Measurements from ENCODE around the gene CCNI. TPM values are rescaled to one million over a fixed set of nuclear protein-coding genes. Genes with fewer than 3 reads are reported as not detected.

CCNI gene, protein sequence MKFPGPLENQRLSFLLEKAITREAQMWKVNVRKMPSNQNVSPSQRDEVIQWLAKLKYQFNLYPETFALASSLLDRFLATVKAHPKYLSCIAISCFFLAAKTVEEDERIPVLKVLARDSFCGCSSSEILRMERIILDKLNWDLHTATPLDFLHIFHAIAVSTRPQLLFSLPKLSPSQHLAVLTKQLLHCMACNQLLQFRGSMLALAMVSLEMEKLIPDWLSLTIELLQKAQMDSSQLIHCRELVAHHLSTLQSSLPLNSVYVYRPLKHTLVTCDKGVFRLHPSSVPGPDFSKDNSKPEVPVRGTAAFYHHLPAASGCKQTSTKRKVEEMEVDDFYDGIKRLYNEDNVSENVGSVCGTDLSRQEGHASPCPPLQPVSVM
- 342 TPM for polyA plus RNA-seq (2013, experiment 1 of 2)
- 317 TPM for polyA plus RNA-seq (2013, experiment 2 of 2)

DNA sequence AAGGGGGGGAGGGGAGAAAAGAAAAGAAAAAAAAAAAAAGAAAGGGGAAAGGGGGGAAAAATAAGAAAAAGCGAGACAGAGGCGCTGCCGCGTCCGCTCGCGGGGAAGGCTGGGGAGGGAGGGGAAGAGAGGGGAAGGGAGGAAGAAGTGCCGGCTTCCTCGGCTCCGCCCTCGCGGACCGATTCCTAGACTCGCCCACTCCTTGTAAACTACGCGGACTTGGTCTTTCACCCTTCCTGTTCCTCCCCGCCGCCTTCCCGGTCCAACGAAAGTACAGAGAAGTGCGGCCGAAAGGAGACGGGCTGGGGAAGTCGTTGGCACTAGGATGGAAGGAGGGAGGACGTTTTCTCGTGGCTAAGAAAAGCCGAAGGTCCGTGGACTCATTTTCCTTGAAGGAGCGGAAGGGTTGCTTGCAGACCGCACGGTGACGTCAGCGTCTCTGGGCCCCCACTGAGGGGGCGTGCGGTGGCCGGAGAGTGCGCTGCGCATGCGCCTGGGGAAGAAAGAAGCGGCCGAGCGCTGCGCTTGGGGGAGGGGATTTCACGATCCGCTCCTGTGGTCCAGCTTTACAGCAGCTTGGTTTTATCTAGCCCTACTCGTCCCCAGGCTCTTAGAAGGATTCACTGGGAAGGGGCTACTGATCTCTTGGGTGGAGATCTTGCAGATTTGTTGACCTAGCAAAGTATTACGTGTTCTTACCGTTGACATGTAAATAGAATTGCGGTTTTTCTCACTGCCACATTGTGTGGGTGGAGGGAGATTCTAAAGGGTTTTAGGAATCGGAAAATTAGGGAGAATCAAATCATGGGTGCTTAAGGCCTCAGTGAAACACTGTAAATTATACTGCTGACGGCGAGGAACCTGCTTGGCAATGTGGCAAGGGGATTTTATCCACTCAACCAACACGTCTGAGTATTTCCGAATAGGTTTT, at the start of gene CCNI:
Gene CCNI, minus strand, starts transcription at position 121 of the 931 bp plus-strand sequence. CDS start 9,627 bp downstream, outside the sequence.
- H3K9me3 ChIP-seq (ENCODE audit: control insufficient read depth, low read length), result no peaks in the 10 kb centered on the region
- H3K36me3 ChIP-seq (ENCODE audit: control insufficient read depth, insufficient read depth, low read length), result peaks cover 7% of the 10 kb centered on the region
- H3K4me1 ChIP-seq (ENCODE audit: control insufficient read depth, insufficient read depth, low read length, poor library complexity, severe bottlenecking), result peaks cover 7% of the 10 kb centered on the region
- H3K4me3 ChIP-seq (ENCODE audit: extremely low read depth, insufficient read depth, low read length, poor library complexity, severe bottlenecking), result peak within 1 kb of the TSS; percentile 96
- WGBS, 2 experiments (ENCODE audit: insufficient coverage in 2 of 2), result 1 to 3% methylated on average over 35 to 45 of the region's 54 CpGs
- H3K27ac ChIP-seq (ENCODE audit: low read depth, low read length, severe bottlenecking), result peak within 1 kb of the TSS; percentile 100

- Histone ChIP-seq H3K27ac (ENCODE audit: low read depth, low read length, severe bottlenecking) (no peak overlapping the region), H3K4me1 (ENCODE audit: control insufficient read depth, insufficient read depth, low read length, poor library complexity, severe bottlenecking) (no peaks in the 10 kb centered on the region), H3K36me3 (ENCODE audit: control insufficient read depth, insufficient read depth, low read length) (no peaks in the 10 kb centered on the region), H3K4me3 (ENCODE audit: extremely low read depth, insufficient read depth, low read length, poor library complexity, severe bottlenecking) (no peak overlapping the region), H3K9me3 (ENCODE audit: control insufficient read depth, low read length) (no peaks in the 10 kb centered on the region)
- 17 to 100% methylated on average over 1 of the region's 3 CpGs for WGBS, 2 experiments (ENCODE audit: insufficient coverage in 2 of 2)
Observed at GRCh38 chr4:77124576-77124975, 48.8 kb upstream of the CCNI start.

GRCh38 chr4:77123411-77123810, 47.6 kb upstream of the CCNI start:
- Histone ChIP-seq H3K27ac (ENCODE audit: low read depth, low read length, severe bottlenecking) (no peak overlapping the region), H3K4me1 (ENCODE audit: control insufficient read depth, insufficient read depth, low read length, poor library complexity, severe bottlenecking) (no peaks in the 10 kb centered on the region), H3K9me3 (ENCODE audit: control insufficient read depth, low read length) (no peaks in the 10 kb centered on the region), H3K4me3 (ENCODE audit: extremely low read depth, insufficient read depth, low read length, poor library complexity, severe bottlenecking) (no peak overlapping the region), H3K36me3 (ENCODE audit: control insufficient read depth, insufficient read depth, low read length) (no peaks in the 10 kb centered on the region)
- WGBS, 2 experiments (ENCODE audit: insufficient coverage in 2 of 2), result no CpG with 5 or more reads among the region's 1 CpG

GRCh38 chr4:77122656-77123055, 46.9 kb upstream of the CCNI start:
- Histone ChIP-seq H3K27ac (ENCODE audit: low read depth, low read length, severe bottlenecking) (no peak overlapping the region), H3K4me3 (ENCODE audit: extremely low read depth, insufficient read depth, low read length, poor library complexity, severe bottlenecking) (no peak overlapping the region), H3K4me1 (ENCODE audit: control insufficient read depth, insufficient read depth, low read length, poor library complexity, severe bottlenecking) (no peaks in the 10 kb centered on the region), H3K9me3 (ENCODE audit: control insufficient read depth, low read length) (no peaks in the 10 kb centered on the region), H3K36me3 (ENCODE audit: control insufficient read depth, insufficient read depth, low read length) (no peaks in the 10 kb centered on the region)
- WGBS, 2 experiments (ENCODE audit: insufficient coverage in 2 of 2), result 79 to 86% methylated on average over 2 of the region's 4 CpGs

- H3K9me3 ChIP-seq (ENCODE audit: control insufficient read depth, low read length), result no peaks in the 10 kb centered on the region
- no peaks in the 10 kb centered on the region for H3K4me1 ChIP-seq (ENCODE audit: control insufficient read depth, insufficient read depth, low read length, poor library complexity, severe bottlenecking)
- 90 to 100% methylated on average over 3 to 5 of the region's 5 CpGs for WGBS, 2 experiments (ENCODE audit: insufficient coverage in 2 of 2)
- no peak overlapping the region for H3K27ac ChIP-seq (ENCODE audit: low read depth, low read length, severe bottlenecking)
- H3K4me3 ChIP-seq (ENCODE audit: extremely low read depth, insufficient read depth, low read length, poor library complexity, severe bottlenecking), result no peak overlapping the region
- no peaks in the 10 kb centered on the region for H3K36me3 ChIP-seq (ENCODE audit: control insufficient read depth, insufficient read depth, low read length)
Observed at GRCh38 chr4:77121736-77122240, 46.0 kb upstream of the CCNI start.

GRCh38 chr4:77120886-77121508, 45.2 kb upstream of the CCNI start:
- 98 to 100% methylated on average over 6 of the region's 8 CpGs for WGBS, 2 experiments (ENCODE audit: insufficient coverage in 2 of 2)
- H3K4me1 ChIP-seq (ENCODE audit: control insufficient read depth, insufficient read depth, low read length, poor library complexity, severe bottlenecking), result no peaks in the 10 kb centered on the region
- no peak overlapping the region for H3K27ac ChIP-seq (ENCODE audit: low read depth, low read length, severe bottlenecking)
- H3K9me3 ChIP-seq (ENCODE audit: control insufficient read depth, low read length), result no peaks in the 10 kb centered on the region
- H3K4me3 ChIP-seq (ENCODE audit: extremely low read depth, insufficient read depth, low read length, poor library complexity, severe bottlenecking), result no peak overlapping the region
- H3K36me3 ChIP-seq (ENCODE audit: control insufficient read depth, insufficient read depth, low read length), result no peaks in the 10 kb centered on the region

- no peaks in the 10 kb centered on the region for H3K36me3 ChIP-seq (ENCODE audit: control insufficient read depth, insufficient read depth, low read length)
- no peaks in the 10 kb centered on the region for H3K4me1 ChIP-seq (ENCODE audit: control insufficient read depth, insufficient read depth, low read length, poor library complexity, severe bottlenecking)
- no peak overlapping the region for H3K27ac ChIP-seq (ENCODE audit: low read depth, low read length, severe bottlenecking)
- H3K4me3 ChIP-seq (ENCODE audit: extremely low read depth, insufficient read depth, low read length, poor library complexity, severe bottlenecking), result no peak overlapping the region
- no peaks in the 10 kb centered on the region for H3K9me3 ChIP-seq (ENCODE audit: control insufficient read depth, low read length)
Observed at GRCh38 chr4:77117721-77118120, 41.9 kb upstream of the CCNI start.

GRCh38 chr4:77113069-77113468, 37.3 kb upstream of the CCNI start:
- 94 to 96% methylated on average over 19 to 25 of the region's 29 CpGs for WGBS, 2 experiments (ENCODE audit: insufficient coverage in 2 of 2)
- no peaks in the 10 kb centered on the region for H3K4me1 ChIP-seq (ENCODE audit: control insufficient read depth, insufficient read depth, low read length, poor library complexity, severe bottlenecking)

GRCh38 chr4:77110730-77111129, 34.9 kb upstream of the CCNI start:
- H3K4me1 ChIP-seq (ENCODE audit: control insufficient read depth, insufficient read depth, low read length, poor library complexity, severe bottlenecking), result no peaks in the 10 kb centered on the region
- WGBS, 2 experiments (ENCODE audit: insufficient coverage in 2 of 2), result 85 to 100% methylated on average over 1 of the region's 1 CpG
- H3K9me3 ChIP-seq (ENCODE audit: control insufficient read depth, low read length), result no peaks in the 10 kb centered on the region
- H3K36me3 ChIP-seq (ENCODE audit: control insufficient read depth, insufficient read depth, low read length), result no peaks in the 10 kb centered on the region
- H3K4me3 ChIP-seq (ENCODE audit: extremely low read depth, insufficient read depth, low read length, poor library complexity, severe bottlenecking), result no peak overlapping the region
- no peak overlapping the region for H3K27ac ChIP-seq (ENCODE audit: low read depth, low read length, severe bottlenecking)

More at GRCh38 chr4:77113069-77113468, 37.3 kb upstream of the CCNI start:
- no peak overlapping the region for H3K27ac ChIP-seq (ENCODE audit: low read depth, low read length, severe bottlenecking)
- no peak overlapping the region for H3K4me3 ChIP-seq (ENCODE audit: extremely low read depth, insufficient read depth, low read length, poor library complexity, severe bottlenecking)
- H3K9me3 ChIP-seq (ENCODE audit: control insufficient read depth, low read length), result no peaks in the 10 kb centered on the region
- no peaks in the 10 kb centered on the region for H3K36me3 ChIP-seq (ENCODE audit: control insufficient read depth, insufficient read depth, low read length)

DNA sequence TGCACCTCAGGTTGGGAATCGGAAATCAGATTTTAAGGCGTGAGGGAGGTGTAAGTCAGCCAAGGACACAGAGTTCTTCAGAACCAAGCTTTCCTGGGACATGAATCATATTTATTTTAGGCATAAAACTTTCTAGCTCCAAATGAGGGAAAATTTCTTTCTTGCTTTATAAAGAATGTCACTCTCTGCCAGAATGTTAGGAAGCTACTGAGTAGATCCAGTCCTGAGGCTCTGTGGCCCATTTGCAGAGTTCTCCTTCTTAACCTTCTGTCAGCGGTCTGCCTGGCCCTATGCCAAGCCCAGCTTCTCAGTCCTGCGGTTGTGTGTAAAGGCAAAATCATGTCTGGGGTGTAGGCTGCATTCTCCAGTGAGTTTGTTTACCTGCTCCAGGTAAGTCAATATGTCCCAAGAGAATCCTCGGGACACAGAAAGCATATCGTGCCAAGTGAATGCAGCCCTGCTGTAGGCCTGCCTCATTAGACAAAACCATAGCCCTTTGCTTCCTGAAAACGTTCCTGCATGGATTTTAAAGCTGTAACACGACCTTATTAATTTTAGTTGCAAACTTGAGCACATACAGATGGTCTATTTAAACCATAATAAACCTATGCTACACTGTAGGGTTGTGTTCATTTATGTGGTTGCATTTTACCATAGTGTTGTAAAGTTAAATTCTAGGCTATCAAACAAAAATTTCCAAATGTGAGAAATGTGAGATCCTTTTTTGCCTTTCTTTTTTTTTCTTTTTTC, 29.2 kb upstream of the CCNI start:
- Histone ChIP-seq H3K4me1 (ENCODE audit: control insufficient read depth, insufficient read depth, low read length, poor library complexity, severe bottlenecking) (peaks cover 3% of the 10 kb centered on the region), H3K36me3 (ENCODE audit: control insufficient read depth, insufficient read depth, low read length) (no peaks in the 10 kb centered on the region), H3K4me3 (ENCODE audit: extremely low read depth, insufficient read depth, low read length, poor library complexity, severe bottlenecking) (no peak overlapping the region), H3K27ac (ENCODE audit: low read depth, low read length, severe bottlenecking) (no peak overlapping the region), H3K9me3 (ENCODE audit: control insufficient read depth, low read length) (no peaks in the 10 kb centered on the region)
- WGBS, 2 experiments (ENCODE audit: insufficient coverage in 2 of 2), result 86 to 98% methylated on average over 5 to 6 of the region's 8 CpGs
